HG03060 (cell line): ENCODE measurements around the gene SLA2.
"Not testable (repeated sequence)": the region's sequence is repeated elsewhere in the genome, so short reads cannot be mapped to it uniquely, and the experiment has no call there.

Source experiments
- ATAC-seq: cut with Tn5 transposase; IDR thresholded peaks from one replicate; pipeline ENCODE4 v1.9.1; 2021; ENCODE audit warnings: low read depth, moderate number of reproducible peaks; ENCODE audit not compliant: unreplicated experiment

SLA2 gene

DNA sequence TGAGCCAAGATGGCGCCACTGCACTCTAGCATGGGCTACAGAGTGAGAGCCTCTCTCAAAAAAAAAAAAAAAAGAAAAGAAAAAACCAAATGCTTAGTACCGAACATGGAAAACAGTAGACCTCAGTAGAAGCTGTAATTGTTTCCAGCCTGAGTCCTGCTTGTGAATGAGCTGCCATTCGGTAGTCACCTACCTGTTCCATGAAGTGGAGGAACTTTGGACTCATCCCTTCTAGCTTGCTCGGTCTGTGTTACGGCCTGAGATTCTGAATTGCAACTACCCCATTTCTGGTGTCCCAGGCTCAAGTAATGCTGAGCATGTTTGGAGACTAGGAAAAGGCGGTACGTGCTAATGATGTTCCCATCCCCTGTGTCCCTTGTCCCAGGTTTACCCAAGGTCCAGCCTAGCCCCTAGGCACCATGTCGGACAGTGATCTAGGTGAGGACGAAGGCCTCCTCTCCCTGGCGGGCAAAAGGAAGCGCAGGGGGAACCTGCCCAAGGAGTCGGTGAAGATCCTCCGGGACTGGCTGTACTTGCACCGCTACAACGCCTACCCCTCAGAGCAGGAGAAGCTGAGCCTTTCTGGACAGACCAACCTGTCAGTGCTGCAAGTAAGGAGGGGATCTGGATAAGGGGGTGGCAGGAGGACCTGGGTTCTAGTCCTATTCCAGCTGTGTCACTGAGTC, 67.5 kb downstream of the SLA2 start:
- no peak for ATAC-seq

DNA sequence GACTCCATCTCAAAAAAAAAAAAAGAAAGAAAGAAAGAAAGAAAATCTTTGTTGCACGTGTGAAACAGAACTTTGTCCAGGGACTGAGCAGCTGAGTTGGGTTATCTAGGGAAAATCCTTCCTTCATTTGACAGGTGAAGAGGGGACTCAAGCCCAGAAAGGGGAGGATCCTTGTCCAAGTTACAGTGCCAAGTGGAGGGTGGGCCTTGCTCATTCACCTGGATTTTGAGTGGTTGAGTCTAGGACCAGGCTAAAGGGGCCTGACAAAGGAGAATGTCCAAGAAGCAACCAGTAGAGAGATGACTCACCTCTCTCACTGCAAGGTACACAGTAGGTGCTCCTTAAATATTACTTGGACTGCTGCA, 69.9 kb downstream of the SLA2 start:
- no peak for ATAC-seq

DNA sequence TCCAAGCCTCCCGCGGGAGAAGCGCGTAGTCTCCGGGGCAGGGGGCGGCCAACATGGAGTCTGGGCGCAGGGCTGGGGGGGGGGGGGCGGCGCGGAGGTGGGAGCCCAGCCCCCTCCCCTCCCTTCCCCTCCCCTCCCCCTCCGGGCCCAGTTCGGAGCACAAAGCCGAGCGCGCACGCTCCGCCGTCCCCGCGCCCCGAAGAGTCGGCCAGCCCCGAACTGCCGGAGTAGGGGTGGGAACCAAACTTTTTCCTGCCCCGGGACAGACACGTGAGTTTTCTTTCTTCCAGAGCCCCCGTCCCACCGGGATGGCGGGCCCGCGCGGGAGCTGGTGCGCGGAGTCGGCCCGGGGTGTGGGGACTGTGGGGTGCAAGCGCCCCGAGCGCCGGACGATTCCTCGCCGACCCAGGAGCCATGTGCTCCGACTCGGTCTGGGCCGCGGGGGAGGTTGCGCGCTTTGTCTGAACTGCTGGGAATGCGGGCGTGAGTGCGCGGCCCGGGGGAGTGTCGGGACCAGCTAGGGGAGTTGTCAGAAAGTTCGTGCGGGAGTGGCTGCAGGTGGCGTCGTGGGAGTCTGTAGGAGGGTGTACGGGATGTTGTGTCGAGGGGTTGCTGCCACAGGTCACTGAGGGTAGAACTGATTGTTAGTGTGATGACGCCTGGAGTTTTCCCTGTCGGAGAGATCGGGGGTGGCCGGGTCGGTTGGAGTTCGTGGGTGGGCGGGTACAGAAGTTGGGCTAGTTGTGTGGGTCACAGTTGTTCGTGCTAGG, 71.4 kb downstream of the SLA2 start:
- no peak for ATAC-seq

DNA sequence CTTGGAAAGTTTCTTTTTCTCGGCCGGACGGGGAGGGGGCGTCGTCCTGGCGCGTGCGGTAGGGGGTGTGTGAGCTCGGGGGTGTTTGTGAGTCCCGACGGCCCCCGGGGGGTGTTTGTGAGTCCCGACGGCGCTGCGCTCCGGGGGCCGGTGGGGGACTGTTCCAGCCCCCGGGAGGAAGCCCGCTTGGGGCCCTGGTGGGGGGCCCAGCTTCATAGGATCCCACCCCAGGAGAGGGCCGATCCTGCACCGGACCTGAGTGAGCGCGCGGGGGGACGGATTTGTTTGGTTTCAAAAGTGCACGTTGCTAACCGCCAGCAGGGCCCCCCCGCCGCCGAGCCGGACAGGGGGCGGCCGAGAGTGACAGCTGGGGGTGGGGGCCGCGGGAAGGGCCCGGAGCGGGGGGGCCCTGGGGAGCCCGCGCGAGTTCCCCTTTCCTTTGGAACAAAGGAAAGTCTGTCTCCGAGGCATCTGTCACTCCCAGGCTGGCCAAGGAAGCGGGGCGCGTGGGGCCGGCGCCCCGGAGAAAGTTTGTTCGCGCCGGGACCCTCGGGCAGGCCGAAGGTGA, 72.1 kb downstream of the SLA2 start:
- ATAC-seq = no peak

DNA sequence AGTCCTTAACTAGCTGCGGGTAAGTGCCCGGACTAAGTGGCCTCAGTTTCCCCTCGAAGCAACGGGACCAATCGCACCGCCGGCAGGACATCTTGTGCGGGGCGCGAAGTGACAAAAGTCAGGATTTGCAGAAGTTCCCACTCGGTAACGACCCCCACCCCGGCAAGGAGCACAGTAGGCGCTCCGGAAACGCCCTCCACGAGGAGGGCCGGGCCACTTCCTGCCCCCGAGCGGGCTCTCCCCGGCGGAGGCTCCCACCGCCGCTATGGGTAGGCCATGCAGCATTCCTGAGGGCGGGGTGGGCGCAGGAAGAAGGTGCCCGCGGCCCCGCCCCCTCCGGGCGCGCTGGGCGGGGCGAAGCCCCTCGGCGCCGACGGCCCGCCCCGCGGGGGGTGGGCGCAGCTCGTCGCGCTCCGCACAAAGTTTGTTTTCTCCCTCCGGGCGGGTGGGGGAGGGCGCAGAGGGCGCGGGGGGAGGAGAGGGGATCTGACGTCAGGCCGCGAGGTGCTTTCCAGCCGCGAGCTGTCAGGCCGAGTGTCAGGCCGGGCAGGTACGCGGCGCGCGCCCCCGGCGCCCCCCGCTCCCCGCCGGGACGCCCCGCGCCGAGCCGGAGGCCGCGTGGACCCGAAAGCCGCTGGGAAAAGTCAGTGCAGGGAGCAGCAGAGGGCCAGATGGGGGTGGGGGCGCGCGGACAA, 72.7 kb downstream of the SLA2 start, which contains the start of gene TGIF2:
TSS of gene TGIF2 (plus strand) at position 495 of the 695 bp plus-strand sequence. CDS start 5,178 bp downstream, outside the sequence.
- ATAC-seq = peak; percentile 32

DNA sequence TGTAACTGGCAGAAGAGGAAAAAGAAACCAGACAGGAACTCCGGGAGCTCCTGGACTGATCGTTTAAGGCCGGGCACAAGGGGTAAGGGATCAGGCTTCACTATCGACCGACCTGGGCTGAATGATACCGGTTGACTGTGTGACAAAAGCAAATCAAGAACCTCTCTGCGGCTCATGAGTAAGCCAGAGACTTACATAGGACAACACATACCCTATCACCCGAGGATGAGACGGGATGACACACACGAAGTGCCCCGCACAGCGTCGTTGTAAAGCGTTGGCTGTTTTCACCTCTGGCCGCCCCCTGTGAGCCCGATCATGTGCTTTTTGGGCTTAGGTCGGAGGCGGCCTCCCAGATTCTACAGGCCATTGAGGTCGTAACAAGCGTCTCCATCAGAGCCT, 73.3 kb downstream of the SLA2 start:
- peak; percentile 20 for ATAC-seq

DNA sequence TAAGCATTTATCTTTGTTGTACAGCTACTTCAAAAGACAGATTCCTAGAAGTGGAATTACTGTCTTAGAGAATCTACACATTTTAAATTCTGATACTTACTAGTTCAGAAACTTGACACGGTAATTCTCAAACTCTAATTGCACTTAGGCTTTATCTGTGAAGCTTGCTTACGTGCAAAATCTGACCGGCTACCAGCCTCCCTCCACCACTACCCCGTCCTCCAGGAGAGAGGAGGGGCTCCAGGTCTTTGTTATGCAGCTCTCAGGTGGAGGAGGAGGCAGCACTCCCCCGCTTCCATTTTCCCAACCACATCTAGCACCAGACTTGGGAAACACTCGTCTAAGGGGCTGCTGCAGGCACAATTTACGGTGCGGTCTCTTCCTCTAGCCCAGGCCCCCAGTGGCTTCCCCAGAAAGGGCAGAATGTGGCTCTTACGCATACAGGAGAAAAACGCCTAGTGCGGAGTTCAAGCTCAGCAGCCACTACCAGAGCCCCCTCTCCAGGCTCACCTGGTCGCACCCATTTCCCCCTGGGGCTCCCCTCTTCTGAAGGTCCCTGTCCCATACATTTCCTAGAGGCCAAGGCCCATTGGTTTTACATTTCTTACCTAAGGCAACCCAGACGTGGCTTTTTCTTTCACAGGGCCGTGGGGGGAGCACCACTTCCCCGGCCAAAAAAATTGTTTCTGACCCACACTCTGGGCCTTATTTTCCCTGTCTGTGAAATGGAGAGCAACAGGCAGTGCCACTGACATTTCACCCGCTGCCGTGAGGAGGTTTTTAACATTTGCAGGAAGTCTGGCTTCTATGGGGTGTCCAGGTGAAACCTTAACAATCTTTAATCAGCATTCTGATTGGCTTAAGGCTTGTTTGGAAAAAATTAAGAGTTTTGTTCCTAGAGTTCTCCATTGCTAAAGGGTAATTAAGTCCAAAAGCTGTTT, 74.2 kb downstream of the SLA2 start:
- ATAC-seq = no peak

DNA sequence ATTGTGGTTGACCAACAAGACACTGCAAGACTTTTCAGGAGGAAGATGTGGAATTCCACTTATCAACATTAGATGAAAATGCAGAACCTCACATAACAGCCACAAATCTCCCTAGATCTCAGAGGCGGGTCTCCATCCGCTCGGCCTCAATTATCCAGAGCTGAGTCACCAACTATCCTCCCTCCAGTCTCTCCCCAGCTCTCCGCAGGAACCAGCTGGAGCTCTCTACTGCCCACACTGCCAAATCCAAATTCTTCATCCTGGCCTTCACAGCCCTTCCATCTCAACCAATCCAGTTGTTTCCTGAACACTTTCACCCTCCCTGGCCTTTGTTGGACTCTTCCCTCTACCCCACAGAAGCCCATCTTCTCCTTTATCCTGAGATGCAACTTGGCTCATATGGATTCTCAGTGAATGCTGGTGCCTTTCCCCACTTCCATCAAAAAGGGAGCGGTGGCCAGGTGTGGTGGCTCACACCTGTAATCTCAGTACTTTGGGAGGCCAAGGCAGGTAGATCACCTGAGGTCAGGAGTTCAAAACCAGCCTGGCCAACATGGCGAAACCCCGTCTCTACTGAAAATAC, 76.1 kb downstream of the SLA2 start:
- no peak for ATAC-seq

DNA sequence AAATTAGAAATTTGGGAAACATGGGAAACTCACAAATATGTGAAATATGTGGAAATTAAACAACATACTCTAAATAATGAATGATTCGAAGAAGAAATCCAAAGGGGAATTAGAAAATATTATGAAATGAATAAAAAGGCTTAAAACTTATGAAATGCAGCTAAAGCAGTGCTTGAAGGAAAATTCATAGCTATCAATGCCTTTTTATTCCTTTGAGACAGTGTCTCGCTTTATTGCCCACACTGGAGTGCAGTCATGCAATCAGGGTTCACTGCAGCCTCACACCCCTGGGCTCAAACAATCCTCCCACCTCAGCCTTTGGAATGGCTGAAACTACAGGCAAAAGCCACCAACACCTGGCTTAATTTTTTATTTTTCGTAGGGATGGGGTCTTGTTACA, 80.5 kb downstream of the SLA2 start:
- no peak for ATAC-seq

DNA sequence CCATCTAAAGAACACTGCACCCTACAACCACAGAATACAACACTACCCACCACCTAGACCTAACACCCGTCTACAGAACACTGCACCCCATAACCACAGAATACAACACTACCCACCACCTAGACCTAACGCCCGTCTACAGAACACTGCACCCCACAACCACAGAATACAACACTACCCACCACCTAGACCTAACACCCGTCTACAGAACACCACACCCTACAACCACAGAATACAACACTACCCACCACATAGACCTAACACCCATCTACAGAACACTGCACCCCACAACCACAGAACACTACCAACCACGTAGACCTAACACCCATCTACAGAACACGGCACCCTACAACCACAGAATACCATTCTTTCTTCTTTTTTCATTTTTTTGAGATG, 81.3 kb downstream of the SLA2 start:
- ATAC-seq = not testable (repeated sequence)

DNA sequence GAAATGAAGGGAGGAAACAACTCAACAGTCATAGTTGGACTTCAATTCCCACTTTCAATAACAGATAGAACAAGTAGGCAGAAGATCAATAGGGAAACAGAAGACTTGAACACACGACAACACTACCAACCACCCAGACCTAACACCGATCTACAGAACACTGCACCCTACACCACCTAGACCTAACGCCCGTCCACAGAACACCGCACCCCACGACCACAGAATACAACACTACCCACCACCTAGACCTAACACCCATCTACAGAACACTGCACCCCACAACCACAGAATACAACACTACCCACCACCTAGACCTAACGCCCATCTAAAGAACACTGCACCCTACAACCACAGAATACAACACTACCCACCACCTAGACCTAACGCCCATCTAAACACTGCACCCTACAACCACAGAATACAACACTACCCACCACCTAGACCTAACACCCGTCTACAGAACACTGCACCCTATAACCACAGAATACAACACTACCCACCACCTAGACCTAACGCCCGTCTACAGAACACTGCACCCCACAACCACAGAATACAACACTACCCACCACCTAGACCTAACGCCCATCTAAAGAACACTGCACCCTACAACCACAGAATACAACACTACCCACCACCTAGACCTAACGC, 81.8 kb downstream of the SLA2 start:
- not testable (repeated sequence) for ATAC-seq

DNA sequence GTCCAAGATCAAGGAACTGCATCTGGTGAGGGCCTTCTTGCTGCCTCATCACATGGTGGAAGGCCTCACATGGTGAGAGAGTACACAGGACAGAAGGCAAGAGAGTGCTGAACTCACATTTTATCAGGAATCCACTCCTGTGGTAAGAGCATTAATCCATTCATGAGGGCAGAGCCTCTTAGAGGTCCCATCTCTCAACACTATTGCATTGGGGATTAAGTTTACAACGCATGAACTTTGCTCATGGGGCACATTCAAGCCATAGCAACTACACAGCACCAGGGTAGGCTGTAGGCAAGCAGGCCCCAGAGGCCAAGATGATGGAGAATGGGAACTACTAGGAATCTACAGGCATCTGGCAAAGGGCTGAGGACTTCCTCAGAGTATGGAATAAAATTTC, 82.6 kb downstream of the SLA2 start:
- no peak for ATAC-seq

DNA sequence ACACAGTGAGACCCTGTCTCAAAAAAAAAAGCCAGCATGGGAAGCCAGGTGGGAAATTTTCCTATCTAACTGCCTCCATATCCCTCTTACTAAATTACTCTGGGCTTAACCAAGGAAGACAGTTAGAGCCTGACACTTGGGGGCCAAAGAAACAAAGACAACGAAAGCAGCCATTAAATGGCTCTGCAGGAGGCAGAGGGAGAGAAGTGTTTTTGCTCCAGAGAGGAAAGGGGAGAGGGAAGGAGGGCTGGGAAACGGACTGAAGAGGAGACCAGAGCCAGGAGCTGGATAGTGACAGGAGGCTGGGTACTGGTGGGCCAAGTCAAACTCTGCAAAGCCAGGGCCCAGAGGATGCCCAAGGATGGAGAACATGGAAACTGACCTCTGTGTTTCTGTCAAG, 83.3 kb downstream of the SLA2 start:
- ATAC-seq = no peak
